ENCODE results near the gene KCNT1. TPM values are rescaled to one million over a fixed set of nuclear protein-coding genes. Genes with fewer than 3 reads are reported as not detected.

Gene KCNT1
- total RNA-seq, 1 donor from 2014 or later: not detected

- Histone ChIP-seq H3K36me3 (no peaks in the 10 kb centered on the region), H3K27ac (no peak overlapping the region), H3K4me3 (no peak overlapping the region), H3K9me3 (no peaks in the 10 kb centered on the region), H3K27me3 (no peaks in the 10 kb centered on the region), H3K4me1 (no peaks in the 10 kb centered on the region)
- no peak for TF ChIP-seq POLR2AphosphoS5 (IDR thresholded peaks at IDR 0.05; ENCODE audit: insufficient read depth in 1 of 2, low read depth in 1 of 2)
- no peak for TF ChIP-seq POLR2A (IDR thresholded peaks at IDR 0.05)
- TF ChIP-seq CTCF (IDR thresholded peaks at IDR 0.05): no peak
- intact Hi-C loops (cut with DNase I): no loop called here
- DNase-seq (ENCODE audit: extremely low spot score in 2 of 2): no peak
Measured at GRCh38 chr9:135773530-135774238, 71.7 kb downstream of the KCNT1 start.

DNA sequence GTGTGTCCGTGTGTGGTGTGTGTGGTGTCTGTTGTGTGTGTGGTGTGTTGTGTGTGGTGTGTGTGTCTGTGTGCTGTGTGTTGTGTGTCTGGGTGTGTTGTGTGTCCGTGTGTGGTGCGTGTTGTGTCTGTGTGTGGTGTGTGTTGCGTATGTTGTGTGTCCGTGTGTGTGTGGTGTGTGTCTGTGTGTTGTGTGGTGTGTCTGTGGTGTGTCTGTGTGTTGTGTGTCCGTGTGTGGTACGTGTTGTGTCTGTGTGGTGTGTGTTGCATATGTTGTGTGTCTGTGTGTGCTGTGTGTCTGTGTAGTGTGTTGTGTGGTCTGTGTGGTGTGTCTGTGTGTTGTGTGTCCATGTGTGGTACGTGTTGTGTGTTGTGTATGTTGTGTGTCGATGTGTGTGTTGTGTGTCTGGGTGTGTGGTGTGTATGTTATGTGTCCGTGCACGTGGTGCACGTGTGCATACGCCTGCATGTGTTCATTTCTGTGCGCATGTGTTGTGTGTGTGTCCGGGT is 72.3 kb downstream of the KCNT1 start:
- H3K9me3 ChIP-seq: no peaks in the 10 kb centered on the region
- intact Hi-C loops (cut with DNase I): no loop called here
- H3K27me3 ChIP-seq: no peaks in the 10 kb centered on the region
- no peak overlapping the region for H3K4me3 ChIP-seq
- no peak for TF ChIP-seq POLR2A (IDR thresholded peaks at IDR 0.05)
- TF ChIP-seq CTCF (IDR thresholded peaks at IDR 0.05): no peak
- no peak for TF ChIP-seq POLR2AphosphoS5 (IDR thresholded peaks at IDR 0.05; ENCODE audit: insufficient read depth in 1 of 2, low read depth in 1 of 2)
- H3K4me1 ChIP-seq: no peaks in the 10 kb centered on the region
- no peak overlapping the region for H3K27ac ChIP-seq
- no peaks in the 10 kb centered on the region for H3K36me3 ChIP-seq
- DNase-seq (ENCODE audit: extremely low spot score in 2 of 2): no peak

DNA sequence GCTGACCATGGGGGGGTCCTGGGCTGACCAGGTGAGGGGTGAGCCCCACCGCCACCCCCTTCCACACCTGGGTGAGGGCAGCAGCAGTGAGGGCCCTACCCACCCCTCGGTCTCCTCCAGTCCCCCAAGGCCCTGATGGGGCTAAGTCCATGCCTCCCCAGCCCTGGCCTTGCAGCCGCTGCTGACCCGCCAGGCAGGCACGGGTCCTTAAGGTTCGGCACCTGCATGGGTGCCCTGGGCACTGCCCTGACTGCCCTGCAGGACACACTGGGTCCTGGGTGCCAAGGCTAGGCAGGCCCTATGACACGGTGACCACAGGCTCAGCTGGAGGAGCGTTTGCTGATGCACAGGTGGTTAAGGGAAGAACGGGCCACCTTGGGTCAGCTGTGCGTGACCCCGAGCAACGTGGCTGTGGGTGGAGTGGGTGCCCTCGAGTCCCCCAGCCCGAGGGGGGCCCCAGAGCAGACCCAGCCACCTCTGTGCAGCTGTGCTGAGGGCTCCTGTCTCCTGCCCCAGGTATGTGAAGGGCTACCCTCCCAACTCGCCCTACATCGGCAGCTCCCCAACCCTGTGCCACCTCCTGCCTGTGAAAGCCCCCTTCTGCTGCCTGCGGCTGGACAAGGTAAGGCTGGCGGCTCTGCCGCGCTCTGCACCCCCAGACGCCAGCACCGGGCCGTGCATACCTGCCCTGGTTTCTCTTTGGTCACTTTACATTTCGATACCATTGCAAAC is 73.0 kb downstream of the KCNT1 start:
- intact Hi-C loops (cut with DNase I): no loop called here
- Histone ChIP-seq H3K4me1 (no peaks in the 10 kb centered on the region), H3K27me3 (no peaks in the 10 kb centered on the region), H3K9me3 (no peaks in the 10 kb centered on the region), H3K27ac (no peak overlapping the region), H3K4me3 (no peak overlapping the region), H3K36me3 (no peaks in the 10 kb centered on the region)
- TF ChIP-seq CTCF (IDR thresholded peaks at IDR 0.05) (no peak), POLR2A (IDR thresholded peaks at IDR 0.05) (no peak), POLR2AphosphoS5 (IDR thresholded peaks at IDR 0.05; ENCODE audit: insufficient read depth in 1 of 2, low read depth in 1 of 2) (no peak)
- DNase-seq (ENCODE audit: extremely low spot score in 2 of 2): no peak

DNA sequence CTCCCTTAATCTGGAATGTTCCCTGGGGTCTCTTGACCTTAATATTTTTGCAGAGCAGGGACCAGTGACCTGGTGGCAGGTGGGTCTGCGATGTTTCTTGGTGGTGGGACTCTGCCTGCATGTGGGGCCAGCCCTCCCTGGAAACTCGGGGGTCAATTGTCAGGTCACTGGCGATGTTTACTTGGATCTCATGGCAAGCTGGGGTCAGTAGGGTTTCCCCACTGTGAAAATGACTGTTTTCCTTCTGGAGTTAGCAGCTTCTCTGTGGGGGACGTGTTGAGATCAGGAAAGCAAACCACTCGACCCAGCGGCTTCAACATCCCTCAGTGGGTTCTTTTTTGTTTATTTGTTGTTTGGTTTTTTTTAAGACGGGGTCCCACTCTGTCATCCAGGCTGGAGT is 73.9 kb downstream of the KCNT1 start:
- Histone ChIP-seq H3K9me3 (no peaks in the 10 kb centered on the region), H3K4me3 (no peak overlapping the region), H3K4me1 (no peaks in the 10 kb centered on the region), H3K36me3 (no peaks in the 10 kb centered on the region), H3K27ac (no peak overlapping the region), H3K27me3 (no peaks in the 10 kb centered on the region)
- TF ChIP-seq POLR2A (IDR thresholded peaks at IDR 0.05): no peak
- no peak for TF ChIP-seq CTCF (IDR thresholded peaks at IDR 0.05)
- no peak for TF ChIP-seq POLR2AphosphoS5 (IDR thresholded peaks at IDR 0.05; ENCODE audit: insufficient read depth in 1 of 2, low read depth in 1 of 2)
- intact Hi-C loops (cut with DNase I): no loop called here
- no peak for DNase-seq (ENCODE audit: extremely low spot score in 2 of 2)

All from vagina (tissue), 2 donors.